Stimulated activated CD4-positive, alpha-beta T cell treated with anti-CD3 and anti-CD28 coated beads, Interleukin-4, amount 100 ng/mL, for 24 hours (primary cell): ENCODE data around the gene DENND11.
A peak's percentile ranks its signal among the peaks of the same experiment; 100 is the strongest.

Experiments
- DNase-seq: peaks from one replicate; pipeline ENCODE4 v3.0.0-alpha.2; 2020

DENND11 gene, protein sequence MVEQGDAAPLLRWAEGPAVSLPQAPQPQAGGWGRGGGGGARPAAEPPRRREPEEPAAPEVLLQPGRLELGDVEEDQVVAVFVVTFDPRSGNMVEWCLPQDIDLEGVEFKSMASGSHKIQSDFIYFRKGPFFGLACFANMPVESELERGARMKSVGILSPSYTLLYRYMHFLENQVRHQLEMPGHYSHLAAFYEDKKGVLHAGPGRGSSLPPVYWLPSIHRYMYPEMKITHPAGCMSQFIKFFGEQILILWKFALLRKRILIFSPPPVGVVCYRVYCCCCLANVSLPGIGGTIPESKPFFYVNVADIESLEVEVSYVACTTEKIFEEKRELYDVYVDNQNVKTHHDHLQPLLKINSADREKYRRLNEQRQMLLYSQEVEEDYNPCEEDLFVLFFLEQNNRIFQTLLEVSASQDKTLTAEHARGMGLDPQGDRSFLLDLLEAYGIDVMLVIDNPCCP

GRCh38 chr7:141702047-141702567, at the start of gene DENND11:
DENND11 (minus strand) TSS chr7:141702166; CDS start chr7:141702153, 13 bp downstream.
- peak; percentile 50 for DNase-seq

- no peak for DNase-seq
Measured at GRCh38 chr7:141748396-141748795, 46.4 kb upstream of the DENND11 start.

GRCh38 chr7:141744131-141744530, 42.2 kb upstream of the DENND11 start:
- DNase-seq = no peak

DNA sequence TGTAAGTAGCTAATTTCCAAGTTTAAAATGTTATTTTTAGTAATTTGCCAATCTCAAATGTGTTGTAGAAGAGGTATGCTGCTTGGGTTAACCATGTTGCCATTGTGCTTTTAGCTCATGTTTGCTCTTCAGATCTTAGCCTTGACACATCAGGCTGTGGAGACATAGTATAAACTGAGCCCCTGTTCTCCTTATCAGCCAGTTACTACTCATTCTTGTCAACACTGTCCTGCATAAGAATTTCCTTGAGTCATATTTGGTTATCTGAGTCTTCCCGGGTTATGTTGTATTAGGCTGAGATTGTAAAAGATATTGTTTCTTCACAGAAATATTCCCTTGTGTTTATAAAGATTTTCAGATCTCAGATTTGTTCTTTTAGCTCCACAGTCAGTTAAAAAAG, 40.3 kb upstream of the DENND11 start:
- DNase-seq = no peak

- DNase-seq = no peak
Measured at GRCh38 chr7:141739250-141739649, 37.3 kb upstream of the DENND11 start.

DNA sequence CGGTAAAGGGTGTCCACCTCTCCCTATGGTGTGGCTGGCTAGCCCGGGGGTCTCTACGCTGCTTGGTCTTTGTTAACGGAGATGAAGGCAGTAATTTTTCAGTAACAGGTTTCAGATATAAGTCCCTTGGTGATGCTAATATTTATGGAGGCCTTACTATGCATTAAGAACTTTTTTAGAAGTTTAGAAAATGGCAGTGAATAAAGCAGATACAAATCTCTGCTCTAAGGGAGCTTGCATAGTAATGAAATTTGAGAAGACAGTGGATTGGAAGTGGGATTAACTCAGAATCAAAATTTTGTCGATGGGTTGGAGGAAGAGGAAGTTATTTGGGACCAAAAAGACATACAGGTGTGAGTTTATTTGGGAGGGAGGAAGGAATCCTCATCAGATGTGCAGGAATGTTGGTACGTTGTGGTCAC, 36.6 kb upstream of the DENND11 start:
- no peak for DNase-seq

DNA sequence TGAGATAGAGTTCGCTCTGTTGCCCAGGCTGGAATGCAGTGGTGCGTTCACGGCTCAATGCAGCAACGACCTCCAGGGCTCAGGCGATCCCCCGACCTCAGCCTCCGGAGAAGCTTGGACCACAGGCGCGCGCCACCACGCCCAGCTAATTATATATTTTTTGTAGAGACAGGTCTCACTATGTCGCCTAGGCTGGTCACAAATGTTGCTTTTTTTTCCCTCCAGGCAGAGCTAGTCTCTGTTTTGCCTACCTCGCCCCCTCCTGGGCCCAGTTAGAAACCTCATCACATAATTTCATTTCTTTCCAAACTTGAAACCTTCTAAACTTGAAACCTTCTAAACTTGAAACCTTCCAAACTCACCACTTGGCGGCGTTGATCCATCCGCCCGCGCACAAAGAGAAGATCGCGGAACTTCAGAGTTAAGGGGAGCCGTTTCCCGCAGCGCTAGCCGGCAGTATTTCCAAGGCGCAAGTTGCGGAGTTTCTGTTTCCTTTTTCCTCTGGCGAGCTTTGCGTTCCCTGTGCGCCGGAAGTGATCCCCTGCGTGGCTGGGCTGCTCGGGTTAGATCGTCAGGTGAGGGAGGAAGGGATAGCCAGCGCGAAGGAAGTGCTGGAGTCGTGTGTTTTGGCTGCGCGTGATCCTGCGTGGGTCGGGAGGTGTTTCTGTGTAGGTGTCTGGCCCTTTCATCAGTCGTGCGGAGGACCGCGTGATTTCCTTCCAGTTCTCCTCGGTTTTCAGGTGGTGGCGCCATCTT, 36.0 kb upstream of the DENND11 start, which contains the start of gene SSBP1:
SSBP1 (plus strand) TSS at position 523 of the 756 bp plus-strand sequence. CDS start 809 bp downstream, outside the sequence.
- peak; percentile 94 for DNase-seq

- no peak for DNase-seq
Measured at GRCh38 chr7:141737118-141737835, 35.3 kb upstream of the DENND11 start.

DNA sequence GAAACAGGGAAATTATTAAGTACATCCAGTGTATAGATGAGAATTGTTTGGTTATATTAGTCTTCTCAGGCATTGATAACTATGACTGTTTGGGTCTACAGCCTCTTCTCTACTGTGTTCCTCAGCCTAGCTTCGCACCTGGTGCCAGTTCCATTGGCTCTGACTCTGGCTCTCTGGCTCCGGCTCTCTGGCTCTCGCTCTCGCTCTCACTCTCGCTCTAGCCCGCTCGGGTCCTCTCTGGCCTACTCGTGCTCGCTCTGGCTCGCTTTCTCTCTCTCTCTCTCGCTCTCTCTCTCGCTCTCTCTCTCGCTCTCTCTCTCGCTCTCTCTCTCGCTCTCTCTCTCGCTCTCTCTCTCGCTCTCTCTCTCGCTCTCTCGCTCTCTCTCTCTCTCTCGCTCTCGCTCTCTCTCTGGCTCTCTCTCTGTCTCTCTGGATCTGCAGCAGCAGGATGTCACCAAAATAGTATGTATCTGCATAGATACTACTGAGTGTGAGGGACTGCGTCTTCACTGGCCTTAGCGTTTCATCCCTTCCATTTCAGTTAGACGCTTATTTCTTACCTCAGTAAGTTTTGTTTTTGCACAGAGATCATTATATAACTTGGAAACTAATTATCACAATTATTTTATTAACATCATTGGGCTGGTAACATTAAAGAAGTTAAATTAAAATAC, 29.6 kb upstream of the DENND11 start:
- DNase-seq = no peak

- DNase-seq = no peak
Measured at GRCh38 chr7:141729020-141729419, 27.1 kb upstream of the DENND11 start.

DNA sequence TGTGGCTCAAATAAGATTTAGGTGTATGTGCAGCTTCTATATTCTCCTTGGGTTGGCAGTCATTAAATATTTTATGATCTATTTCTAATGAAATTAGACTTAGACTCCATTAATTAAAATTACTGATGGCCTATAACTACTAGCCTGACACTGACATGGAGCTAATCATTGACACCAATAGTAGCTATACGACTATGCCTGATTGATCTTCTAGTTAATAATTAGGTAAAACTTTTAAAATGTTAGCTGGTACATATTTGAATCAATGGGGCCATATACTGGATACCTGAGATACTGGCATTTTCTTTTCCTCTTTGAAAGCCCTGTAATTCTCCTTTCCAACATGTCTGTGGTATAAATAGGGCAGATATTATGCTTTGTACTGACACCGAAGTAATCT, 20.6 kb upstream of the DENND11 start:
- no peak for DNase-seq

DNA sequence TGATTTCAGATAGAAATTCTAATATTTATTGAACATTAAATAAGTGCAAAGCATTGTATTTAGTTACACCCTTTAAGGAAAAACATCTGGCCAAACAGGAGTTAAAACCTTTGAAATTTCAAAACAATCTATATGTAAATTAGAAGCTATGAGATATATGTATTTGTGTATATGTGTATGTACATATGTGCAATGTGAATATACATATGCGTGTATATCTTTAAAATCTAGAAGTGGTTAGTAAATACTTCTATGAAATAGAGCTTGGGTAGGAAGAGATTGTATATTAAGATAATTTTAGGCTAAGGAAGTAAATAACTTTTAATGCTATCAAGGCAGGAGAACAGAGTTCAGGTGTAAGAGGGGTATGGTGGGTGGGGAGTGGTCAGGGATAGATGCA, 15.5 kb upstream of the DENND11 start:
- DNase-seq = no peak

DNA sequence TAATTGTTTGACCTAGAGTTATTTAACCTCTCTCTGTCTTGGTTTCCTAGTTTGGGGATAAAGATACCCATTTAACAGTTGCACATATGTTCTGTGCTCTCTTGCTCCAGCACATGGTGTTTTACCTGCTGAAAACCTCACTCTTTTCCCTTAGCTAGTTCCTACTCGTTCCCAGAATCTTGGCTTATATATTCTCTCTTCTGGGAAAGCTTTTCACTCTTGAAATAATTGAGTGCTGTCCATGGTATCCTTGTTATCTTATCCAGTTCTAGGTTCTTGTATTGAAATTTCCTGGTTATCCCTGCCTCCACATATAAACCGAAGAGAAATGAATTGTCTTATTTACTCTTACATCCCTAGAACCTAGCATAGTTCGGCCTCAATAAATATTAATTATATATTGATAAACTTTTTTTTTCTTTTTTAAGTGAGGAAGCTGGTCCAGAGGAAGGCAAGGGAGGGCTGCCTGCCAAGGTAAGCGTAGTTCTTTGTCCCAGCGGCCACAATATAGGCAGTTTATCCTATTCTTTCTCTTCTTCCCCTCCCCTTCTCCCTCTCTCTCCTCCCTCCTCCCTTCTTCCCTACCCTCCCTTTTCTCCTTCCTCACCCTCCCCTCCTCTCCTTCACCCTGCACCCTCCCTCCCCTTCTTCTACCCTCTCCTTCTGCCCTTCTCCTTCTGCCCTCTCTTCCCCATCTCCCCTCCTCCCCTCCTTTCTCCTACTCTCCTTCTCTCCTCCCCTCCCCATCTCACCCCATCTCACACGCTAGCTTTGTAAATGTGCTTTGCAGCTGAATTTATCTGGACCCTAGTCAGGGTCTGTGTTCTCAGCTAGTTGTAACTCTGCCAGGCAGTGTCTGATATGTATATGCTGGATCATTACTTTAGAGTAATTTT, 14.1 kb upstream of the DENND11 start:
- no peak for DNase-seq

DNA sequence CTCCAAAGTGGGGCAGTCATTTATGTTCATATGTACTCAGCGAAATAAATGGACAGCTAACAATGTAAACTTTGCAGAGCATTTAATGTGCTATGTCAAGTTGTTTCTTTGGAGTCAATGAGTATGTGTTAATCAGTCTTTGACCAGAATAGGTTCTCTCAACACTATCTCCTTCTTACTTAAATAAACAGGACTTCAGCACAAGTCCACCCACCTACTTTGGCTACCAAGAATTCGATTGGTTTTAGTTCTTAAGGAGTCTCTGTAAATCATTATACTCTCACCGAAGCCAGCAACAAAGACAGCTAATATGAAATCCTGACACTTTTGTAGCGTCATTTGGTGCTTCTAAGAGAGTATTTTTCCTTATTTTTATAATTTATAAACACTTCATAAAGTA, 13.1 kb upstream of the DENND11 start:
- DNase-seq = no peak

DNA sequence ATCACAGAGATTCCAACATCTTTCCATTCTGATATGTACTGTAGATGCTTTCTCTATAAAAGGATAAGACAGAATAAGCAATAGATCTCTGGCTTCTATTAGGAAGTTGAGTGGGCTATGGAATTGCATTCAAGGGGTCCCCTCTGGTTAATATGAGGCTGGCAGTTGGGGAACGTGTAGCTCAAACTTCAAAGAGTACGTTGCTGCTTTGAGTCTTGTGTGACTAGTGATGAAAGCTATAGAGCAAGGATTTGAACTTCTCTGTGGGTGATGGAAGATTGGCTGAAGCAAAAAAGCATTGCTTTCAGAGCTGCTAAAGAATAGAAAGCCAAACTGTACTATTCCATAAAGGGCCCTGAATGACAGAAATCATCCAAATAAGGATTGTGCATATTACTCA, 12.6 kb upstream of the DENND11 start:
- DNase-seq = no peak

- DNase-seq = no peak
Measured at GRCh38 chr7:141713890-141714289, 11.9 kb upstream of the DENND11 start.

DNA sequence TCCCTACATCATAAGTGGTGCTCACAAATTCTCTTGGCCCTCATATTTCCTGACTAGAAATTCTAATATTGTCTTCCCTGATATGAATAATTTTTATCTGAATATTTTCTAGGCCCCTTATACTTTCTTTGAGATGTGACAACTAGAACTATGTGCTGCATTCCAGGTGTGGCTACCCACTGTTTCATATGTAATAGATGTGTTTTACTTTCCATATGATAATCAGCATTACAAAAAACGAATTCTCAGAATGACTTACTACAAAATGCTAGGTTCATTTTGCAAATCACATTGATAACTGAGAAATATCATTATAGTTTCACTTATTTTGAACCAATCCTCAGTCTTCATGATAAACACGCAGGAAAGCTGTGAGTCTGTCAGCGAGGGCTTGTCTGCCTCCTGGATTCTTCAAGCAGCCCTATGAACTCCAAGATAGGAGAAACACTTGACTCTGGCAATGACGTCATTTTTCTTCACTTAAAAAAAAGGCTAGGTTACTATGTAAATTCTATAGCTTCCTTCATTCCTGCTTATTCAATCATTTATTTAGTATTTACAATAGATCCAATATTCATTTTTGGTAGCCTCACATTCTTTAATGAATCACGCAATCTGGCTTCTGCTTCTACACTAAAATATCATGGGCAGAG, 10.8 kb upstream of the DENND11 start:
- DNase-seq = no peak

DNA sequence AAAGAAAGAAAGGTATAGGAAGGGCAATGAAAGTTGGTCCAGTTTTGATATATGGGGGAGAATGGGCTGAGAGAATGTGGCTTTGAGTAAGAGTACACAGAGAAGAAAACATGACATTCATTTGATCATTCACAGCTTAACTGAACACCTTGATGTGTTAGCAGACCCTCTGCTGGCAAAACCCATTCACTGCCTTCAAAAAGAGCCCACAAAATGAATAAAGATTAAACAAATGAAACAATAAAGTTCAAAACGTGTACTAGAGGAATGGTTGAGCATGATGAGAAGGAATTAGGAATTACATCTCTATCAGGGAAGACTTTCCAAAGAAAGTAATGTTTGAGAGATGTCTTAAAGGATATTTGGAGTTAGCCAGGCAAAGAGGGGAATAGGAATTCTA, 8.3 kb upstream of the DENND11 start:
- DNase-seq = no peak

- no peak for DNase-seq
Measured at GRCh38 chr7:141709749-141710148, 7.8 kb upstream of the DENND11 start.

GRCh38 chr7:141709318-141709717, 7.4 kb upstream of the DENND11 start:
- DNase-seq = no peak

- DNase-seq = no peak
Measured at GRCh38 chr7:141708351-141708750, 6.4 kb upstream of the DENND11 start, which contains the start of gene WEE2. WEE2 (plus strand) TSS chr7:141708353; CDS start chr7:141708759, 406 bp downstream.
